COLO829 (cell line): ENCODE data around the gene AFG3L2.

ENCODE experiments used
- DNase-seq: peaks from one replicate; pipeline ENCODE4 v3.0.0; 2012; ENCODE audit warnings: low spot score

Gene AFG3L2

DNA sequence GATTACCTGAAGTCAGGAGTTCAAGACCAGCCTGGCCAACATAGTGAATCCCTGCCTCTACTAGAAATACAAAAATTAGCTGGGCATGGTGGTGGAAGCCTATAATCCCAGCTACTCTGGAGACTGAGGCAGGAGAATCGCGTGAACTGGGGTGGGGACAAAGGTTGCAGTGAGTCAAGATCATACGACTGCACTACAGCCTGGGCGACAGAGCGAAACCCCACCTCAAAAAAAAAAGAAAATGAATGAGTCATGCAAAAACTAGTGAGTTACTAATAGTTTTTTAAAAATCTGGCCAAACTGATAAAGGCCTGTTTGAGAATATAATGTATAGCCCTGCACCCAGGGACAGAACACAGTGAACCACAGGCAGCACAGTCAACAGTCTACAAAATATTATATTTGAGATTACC is 17.5 kb downstream of the AFG3L2 start:
- peak; percentile 42 for DNase-seq

DNA sequence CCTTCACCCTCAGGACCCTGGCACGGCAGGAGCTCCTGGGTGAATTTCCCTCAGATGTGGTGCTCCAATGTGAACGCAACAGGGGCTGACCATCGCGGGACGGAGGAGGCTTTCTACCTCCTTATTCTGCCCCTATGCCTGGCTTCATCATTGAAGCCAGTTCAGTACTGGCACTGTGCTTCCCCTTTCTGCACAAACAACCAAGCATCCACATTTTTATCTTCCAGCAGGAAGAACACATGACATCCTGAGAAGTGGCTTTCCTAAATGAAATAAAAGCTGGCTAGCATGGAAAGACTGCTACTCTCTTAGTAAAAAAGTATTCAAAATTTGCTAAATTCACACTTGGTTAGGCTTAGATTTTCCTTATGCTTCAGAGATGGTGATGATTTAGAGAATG is 24.8 kb downstream of the AFG3L2 start:
- DNase-seq, result no peak

DNA sequence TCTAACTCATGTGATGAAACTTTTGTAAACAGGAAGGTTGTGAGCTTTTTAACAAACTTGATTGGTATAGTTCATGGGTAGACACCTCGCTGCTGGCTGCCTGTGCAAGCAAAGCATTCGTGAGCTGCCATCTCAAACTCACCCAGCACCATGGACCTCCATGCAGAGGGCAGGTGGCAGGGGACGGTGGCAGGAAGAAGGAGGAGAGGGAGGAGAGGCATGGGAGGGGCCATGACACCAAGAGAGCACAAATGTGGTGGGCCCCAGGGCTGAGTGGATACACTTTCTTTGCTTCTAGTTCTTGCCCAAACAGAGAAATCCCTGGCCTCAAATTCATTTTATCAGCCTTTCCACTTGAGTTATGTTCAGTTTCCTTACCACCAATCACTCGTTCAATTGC is 29.1 kb downstream of the AFG3L2 start:
- DNase-seq, result no peak

DNA sequence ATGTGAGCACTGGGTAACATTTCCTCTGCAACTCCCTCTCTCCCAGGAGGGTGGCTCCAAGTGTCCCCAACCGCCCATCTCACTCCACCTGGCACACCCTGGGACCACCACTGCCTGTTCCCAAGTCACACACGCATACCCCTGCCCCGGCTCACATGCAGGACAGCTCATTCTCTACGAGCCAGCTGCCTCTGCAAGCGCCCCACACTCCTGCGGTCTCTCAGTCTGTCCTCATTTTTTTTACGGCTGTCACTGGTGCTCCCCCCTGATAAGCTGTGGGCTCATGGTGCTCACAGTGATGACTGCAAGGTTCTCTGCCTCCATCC is 30.8 kb downstream of the AFG3L2 start:
- DNase-seq, result no peak

DNA sequence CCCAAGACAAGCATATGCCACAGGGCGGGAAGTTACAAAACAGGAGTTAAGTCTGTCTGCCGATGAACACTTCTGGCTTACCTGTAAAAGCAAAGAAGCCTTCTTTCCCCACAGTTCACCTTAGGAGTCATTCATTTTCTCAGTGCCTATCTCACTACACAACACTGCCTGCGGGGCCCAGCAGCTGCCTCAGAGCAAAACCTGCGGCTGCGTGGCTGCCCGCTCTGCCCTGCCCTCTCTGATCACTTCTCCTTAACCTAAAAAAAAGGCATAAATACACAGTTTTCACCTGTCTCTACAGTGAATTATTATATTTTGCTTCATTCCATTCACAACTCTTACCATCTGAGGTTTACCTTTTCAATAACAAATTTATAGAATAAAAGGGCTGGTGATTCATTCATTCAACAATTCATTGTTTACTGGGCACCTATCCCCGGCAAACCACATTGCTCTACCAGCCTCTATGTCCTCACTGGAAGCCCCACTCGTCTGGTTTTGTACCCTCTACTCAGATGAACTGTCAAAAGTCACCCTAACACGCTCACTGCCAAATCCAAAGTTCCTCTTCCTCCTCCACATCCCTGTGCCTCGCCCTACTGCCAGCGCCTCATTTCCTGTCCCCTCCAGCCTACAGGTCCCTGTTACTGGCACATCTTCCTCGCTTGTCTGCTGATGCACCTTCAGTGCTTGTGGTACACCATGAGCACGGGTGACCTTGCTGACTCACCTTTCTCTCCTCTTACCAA is 31.4 kb downstream of the AFG3L2 start:
- DNase-seq, result no peak

DNA sequence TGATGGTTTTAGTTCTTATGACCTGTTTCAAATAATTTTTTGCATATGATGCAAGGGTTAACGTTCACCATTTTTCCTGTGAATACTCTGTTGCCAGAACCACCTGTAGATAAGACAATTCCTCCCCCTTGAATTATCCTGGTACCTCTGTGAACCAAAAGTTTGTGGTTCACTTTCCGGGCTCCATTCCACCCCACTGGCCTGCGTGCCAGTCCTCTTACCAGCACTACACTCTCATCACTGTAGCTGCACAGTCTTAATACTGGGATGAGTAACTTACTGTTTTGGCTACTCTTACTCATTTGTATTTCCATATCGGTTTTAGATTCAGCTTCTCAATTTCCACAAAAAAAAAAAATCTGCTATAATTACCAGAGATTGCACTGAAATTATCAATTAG is 34.4 kb downstream of the AFG3L2 start:
- no peak for DNase-seq

DNA sequence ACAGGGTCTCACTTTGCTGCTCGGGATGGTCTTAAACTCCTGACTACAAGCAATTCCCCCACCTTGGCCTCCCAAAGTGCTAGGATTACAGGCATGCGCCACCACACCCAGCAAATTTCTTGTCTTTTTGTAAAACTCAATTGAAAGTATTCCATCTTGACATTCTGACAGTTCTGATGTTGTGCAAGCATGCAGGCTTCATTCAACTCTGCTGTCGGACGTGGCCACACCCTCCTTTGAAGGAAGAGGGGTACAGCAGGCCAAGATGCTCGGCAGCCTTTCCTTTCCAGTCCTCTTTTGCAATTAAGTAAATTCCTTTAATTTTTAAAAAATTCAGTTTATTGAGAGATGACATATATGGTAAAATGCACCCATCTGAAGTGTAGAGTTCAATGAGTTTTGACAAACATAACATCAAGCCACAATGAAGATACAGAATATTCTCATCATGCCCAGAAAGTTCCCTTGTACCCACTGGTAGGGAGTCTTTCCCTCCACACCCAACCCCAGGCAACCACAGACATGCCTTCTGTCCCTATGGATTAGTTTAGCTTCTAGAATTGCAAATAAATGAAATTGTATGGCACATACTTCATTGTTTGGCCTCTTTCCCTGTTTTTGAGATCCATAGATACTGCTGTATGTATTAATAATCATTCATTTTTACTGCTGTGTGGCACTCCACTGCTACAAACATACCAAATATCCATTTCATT is 35.9 kb downstream of the AFG3L2 start:
- no peak for DNase-seq

DNA sequence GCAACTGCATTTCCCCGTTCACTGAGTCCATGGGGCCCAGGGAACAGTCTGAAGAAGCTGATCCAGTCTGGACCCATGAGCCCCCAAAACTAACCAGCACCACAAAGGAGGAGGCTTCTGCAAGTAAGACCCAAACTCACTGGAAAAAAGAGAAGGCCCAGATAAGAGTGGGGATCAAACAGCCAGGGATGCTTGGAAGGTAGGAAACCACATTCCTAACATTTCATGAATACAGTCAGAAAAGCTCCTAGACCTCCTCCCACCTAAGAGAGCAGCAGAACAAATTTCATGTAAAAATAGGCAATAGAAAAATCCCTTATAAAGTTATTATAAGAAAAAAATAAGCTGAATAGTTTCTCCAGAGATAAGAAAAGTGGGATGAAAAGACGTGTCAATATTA is 38.6 kb downstream of the AFG3L2 start:
- DNase-seq, result no peak

DNA sequence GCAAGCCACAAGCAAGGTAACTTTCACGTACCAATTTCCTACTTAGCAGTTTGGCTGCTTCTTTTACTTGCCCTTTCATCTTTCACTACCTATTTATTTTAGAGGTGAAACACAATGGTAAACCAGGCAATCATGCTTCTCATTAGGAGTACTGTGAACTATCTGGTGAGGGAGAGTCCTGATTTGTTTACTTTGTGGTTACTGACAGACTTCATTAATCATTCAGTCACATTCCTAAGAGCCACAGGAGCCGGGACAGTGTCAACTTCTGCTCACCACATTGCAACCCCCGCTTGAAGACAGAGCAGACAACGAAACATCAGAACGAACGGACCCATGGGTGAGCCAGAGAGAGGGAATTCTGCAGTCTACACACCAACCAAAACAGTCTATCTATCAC is 40.1 kb downstream of the AFG3L2 start:
- no peak for DNase-seq

DNA sequence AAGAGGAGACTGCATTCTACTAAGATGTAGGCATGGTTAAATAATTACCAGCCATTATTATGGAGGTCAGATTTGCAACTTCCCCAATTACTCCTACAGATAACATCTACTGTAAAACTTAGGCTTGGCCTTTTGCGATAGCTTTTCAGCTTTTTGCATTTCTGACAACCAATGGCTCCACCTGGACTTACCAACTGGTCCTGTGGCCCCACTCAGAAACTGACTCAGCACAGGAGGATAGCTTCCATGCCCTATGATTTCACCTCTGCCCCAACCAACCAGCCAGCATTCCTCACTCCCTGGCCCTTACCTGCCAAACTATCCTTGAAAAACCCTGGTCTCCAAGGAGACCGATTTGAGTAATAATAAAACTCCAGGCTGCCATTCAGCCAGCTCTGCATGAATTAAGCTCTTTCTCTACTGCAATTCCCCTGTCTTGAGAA is 40.8 kb downstream of the AFG3L2 start:
- DNase-seq, result no peak

DNA sequence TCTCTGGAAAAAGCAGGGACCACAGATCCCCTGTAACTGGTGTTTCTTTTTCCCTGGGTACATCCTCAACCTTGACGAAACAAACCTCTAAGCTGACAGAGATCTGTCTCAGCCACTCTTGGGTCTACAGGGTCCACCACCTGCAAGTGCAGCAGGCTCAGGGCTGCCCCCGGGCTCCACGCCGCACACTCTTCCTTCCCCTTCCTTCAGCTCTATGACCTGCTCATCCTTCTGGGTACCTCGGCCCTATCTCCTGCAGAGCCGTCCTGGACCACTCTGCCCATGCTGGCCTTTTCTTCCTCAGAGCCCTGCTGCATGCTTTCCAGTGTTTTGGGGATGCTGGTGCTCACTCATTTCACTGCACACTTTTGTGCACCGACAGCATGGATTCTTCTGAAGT is 41.5 kb downstream of the AFG3L2 start:
- no peak for DNase-seq

DNA sequence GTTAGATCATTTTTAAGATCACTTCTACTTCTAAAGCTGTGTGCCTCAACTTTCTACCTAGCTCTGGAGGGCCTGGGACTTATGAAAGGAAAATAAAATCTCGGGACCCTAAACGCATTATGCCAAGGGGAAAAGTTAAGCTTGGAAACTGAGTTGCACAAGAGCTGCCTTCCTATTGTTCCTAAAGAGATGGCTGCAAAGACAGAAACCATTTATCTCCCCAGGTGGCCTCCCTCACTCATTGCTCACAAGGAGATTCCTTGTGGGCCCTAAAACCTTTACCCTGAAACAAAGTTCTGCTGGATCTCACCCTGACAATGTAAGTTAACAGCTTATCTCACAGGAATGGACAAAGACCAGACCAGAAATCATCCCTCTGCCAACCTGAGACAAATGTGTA is 42.2 kb downstream of the AFG3L2 start:
- no peak for DNase-seq

DNA sequence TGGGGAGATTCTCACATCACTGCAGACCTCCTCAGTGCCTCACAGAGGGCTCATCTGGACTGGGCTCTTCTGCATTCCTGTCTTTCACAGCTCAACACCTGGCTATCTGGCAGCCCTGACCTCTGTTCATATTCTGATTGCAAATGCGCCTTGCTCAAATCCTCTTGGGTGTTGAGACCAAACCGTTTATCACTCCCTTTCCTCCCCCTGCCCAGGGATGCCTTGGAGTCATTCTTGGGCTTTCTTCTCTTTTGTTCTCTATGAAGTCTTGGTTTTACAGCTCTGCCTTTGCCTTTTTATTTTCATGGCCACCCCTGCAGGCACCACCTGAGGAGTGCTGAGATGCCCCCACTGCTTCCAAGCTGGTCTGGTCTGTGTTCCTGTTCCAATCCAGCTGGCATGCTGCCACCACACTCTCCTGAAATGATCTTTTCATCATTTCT is 42.6 kb downstream of the AFG3L2 start:
- DNase-seq, result no peak

DNA sequence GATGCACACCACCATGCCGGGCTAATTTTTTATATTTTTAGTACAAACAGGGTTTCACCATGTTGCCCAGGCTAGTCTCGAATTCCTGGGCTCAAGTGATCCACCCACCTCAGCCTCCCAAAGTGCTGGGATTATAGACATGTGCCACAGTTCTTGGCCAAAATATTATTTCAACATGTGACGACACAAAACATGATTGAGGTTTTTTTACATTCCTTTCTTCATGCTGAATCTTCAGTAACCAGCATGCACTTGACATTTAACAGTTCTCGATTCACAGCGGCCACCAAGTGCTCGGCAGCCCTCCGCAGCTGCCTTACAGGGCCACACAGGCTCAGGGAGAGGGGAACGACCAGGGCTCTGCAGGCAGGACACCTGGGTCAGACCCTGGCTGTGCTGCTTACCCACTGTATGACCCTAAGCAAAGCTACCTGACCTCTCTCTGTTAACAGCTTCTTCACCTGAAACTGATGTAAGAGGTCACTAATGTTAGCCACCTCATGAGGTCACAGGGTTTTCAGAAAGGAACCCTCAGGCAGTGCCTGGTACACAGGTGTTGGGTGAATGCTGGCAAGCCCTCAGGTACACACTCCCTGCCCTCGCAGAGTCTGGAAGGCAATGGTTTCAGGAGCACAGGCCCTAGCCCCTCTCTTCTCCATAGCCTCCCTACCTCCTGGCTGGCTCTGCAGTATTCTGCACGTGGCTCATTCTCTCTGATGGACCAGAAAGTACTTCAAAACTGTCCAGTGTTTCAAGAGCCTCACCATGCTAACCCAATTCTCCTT is 43.3 kb downstream of the AFG3L2 start:
- DNase-seq, result no peak

DNA sequence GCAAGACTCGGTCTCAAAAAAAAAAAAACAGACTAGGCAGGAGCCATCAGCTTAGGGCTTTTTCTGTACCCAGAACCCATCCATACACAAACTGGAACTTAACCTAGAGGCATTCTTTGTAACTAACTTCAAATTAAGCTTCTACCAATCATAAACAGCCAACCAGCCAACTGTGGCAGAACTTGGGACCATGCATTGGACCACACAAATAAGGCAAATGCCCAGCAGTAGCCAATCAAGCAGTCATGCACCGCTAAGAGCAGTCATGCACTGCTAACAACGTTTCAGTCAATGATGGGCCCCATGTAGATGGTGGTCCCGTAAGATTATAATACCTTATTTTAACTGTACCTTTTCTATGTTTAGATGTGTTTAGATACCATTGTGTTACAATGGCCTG is 46.3 kb downstream of the AFG3L2 start:
- DNase-seq, result no peak

DNA sequence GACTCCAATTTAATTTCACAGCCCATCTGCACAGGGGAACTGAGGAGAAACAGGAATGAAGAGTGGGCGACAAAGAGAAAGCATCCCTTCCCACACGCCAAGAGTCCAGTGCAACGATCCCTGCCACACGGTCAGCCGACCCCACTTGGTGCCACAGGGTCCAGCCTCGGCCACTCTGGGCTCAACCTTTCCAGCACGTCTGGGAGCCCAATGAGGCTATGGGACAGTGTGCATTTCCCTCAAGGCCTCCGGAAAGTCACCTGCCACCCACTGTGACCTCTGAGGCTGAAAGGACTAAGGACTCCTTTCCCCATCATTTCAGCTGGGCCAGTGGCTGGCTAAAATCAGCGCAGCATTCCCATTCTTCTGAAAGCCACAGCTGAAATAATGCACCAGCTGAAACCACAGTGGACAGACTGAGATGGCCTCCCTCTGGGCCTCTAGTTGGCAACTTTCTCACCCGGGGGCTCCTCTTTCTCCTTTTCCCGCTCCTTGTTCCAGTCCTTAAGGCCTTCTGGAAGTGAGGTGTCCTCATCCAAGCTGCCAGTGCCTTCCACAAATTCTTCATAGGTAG is 47.8 kb downstream of the AFG3L2 start:
- no peak for DNase-seq

DNA sequence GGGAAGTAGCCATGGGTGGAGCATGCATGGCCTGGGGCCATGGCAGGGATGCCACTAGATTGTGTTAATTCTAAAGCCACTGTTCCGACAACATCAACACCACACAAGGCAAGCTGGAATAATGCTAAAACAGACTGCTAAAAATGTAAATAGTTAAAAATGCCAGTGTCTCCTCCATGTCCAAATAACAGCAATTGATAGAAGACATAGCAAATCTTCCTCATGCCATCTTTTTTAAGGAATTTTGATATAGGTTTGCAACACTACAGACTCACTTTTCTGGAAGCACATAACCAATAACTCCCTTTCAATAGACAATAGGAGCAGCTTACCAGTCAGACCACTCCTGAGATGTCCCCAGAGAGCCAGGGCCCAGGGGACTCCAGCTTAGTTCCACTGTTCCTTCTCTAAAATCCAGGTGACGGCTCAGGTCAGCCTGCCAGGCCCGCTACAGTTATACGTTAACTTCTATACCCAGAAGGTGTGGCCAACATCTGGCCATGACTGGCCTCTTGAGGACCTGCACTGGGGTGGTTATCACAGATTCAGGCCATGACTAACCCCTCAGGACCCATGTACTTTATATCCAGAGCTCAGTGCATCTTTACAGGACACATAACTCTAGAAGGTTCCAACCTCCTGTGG is 48.7 kb downstream of the AFG3L2 start:
- DNase-seq, result no peak

DNA sequence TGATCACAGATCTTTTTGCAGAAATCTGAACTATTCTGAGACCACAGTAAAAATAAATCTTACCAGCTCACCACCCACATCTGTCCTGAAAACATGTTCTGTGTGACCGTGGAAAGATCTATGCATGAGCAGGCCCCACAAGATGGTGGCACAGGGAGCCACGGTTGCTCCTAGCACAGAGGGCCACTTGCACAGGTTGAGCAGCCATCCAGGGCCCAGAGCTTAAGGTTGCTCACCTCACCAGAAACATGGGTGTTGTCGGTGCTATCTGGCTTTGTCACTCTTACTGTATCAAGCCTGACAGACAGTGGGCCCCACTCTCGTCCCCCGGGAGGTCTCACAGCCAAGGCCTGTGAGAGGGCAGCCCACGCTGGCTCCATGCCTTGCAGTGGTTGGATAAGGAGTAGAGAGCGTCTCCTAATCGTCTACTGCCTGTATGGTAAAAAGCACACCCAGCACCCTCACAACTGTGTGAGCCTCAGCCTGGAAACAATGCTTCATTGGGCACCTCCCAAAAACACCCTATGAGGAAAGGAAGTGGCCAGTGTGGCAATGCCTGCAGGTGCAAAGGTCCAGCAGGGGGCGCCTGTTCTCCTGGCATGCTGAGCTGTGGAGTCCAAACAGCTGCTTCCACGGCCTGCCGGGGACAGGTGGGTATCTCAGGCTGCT is 49.4 kb downstream of the AFG3L2 start:
- peak; percentile 72 for DNase-seq

DNA sequence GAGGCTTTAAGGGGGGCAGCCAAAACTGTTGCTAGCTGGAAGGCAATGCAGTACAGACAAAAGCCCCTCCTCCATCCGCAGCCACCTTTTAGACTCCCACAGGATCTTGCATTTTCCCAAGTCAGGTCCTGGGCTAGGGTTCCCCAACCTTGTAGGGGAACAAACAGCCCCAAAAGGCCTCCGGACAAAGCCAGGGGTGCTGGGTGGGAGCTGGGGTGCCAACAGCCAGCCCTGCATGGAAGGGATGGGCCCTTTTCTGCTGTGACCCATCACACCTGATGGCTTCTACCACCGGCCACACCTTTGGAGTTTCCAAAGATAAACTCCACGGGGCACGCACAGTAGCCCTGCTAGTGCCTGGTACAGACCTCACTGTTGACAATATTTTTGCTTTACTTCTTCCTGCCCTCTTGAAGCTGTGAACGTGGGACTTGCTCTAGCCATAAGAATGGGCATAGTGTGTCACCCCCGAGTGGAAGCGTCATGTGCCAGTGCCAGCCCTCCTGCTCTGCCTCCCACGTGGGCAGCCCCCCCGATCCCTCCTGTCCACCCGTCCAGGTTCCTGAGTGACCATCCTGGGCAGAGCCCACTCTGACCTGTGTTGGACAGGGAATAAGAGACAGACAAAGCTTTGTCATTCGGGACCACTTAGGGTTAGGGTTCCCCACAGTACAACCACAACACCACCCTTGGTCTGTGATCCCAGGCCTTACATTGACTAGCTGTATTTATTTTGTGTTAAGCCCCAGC is 50.1 kb downstream of the AFG3L2 start:
- DNase-seq, result no peak

DNA sequence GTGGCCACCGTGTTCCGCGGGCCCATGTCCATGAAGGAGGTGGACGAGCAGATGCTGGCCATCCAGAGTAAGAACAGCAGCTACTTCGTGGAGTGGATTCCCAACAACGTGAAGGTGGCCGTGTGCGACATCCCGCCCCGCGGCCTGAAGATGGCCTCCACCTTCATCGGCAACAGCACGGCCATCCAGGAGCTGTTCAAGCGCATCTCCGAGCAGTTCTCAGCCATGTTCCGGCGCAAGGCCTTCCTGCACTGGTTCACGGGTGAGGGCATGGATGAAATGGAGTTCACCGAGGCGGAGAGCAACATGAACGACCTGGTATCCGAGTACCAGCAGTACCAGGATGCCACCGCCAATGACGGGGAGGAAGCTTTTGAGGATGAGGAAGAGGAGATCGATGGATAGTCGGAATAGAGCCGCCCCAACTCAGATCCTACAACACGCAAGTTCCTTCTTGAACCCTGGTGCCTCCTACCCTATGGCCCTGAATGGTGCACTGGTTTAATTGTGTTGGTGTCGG is 51.2 kb downstream of the AFG3L2 start:
- no peak for DNase-seq
